ENCODE results near the gene SLC7A9.
"Not testable (repeated sequence)": the region's sequence is repeated elsewhere in the genome, so short reads cannot be mapped to it uniquely, and the experiment has no call there.

The SLC7A9 gene

GRCh38 chr19:32863301-32863700, 6.3 kb downstream of the SLC7A9 start:
- DNase-seq, result no peak

GRCh38 chr19:32862741-32863140, 6.8 kb downstream of the SLC7A9 start:
- no peak for DNase-seq

- no peak for DNase-seq
These were observed 7.4 kb downstream of the SLC7A9 start for GRCh38 chr19:32862173-32862572.

- DNase-seq, result no peak
These were observed 8.0 kb downstream of the SLC7A9 start for GRCh38 chr19:32861596-32861995.

- DNase-seq, result no peak
These were observed 10.0 kb downstream of the SLC7A9 start for GRCh38 chr19:32859591-32859990.

GRCh38 chr19:32858559-32858958, 11.0 kb downstream of the SLC7A9 start:
- DNase-seq, result no peak

- no peak for DNase-seq
These were observed 11.4 kb downstream of the SLC7A9 start for GRCh38 chr19:32858155-32858554.

- no peak for DNase-seq
These were observed 12.0 kb downstream of the SLC7A9 start for GRCh38 chr19:32857584-32857983.

GRCh38 chr19:32856818-32857217, 12.7 kb downstream of the SLC7A9 start:
- DNase-seq, result not testable (repeated sequence)

GRCh38 chr19:32852216-32852615, 17.4 kb downstream of the SLC7A9 start:
- DNase-seq, result no peak

- DNase-seq, result not testable (repeated sequence)
These were observed 21.5 kb downstream of the SLC7A9 start for GRCh38 chr19:32848035-32848434.

- DNase-seq, result no peak
These were observed 25.8 kb downstream of the SLC7A9 start for GRCh38 chr19:32843716-32844245.

GRCh38 chr19:32842061-32842460, 27.5 kb downstream of the SLC7A9 start:
- no peak for DNase-seq

- DNase-seq, result no peak
These were observed 32.0 kb downstream of the SLC7A9 start for GRCh38 chr19:32837531-32837930.

GRCh38 chr19:32833388-32833787, 36.2 kb downstream of the SLC7A9 start:
- DNase-seq, result not testable (repeated sequence)

- DNase-seq, result not testable (repeated sequence)
These were observed 36.7 kb downstream of the SLC7A9 start for GRCh38 chr19:32832825-32833224.

GRCh38 chr19:32832094-32832493, 37.5 kb downstream of the SLC7A9 start:
- DNase-seq, result not testable (repeated sequence)

GRCh38 chr19:32831611-32832010, 38.0 kb downstream of the SLC7A9 start:
- no peak for DNase-seq

GRCh38 chr19:32830231-32831014, 39.1 kb downstream of the SLC7A9 start:
- DNase-seq, result no peak

GRCh38 chr19:32829345-32829896, 40.1 kb downstream of the SLC7A9 start:
- no peak for DNase-seq

- DNase-seq, result no peak
These were observed 40.8 kb downstream of the SLC7A9 start for GRCh38 chr19:32828643-32829344.

GRCh38 chr19:32828139-32828538, 41.4 kb downstream of the SLC7A9 start:
- no peak for DNase-seq

GRCh38 chr19:32824916-32825608, 44.5 kb downstream of the SLC7A9 start:
- DNase-seq, result no peak

Data from DMS79 (cell line).